H9 (cell line): ENCODE results near the gene FSTL1. TPM values are rescaled to one million over a fixed set of nuclear protein-coding genes. Genes with fewer than 3 reads are reported as not detected.

ENCODE experiments used
- DNase-seq: peaks from one replicate; pipeline ENCODE4 v3.0.0-alpha.2; 2017
- H2AFZ ChIP-seq: one replicate; pipeline ENCODE4 v1.6.1; 2013; ENCODE audit warnings: mild to moderate bottlenecking, low read length, control low read depth, moderate library complexity
- H2AK5ac ChIP-seq: 2 replicates; pipeline ENCODE4 v1.6.1; 2013; ENCODE audit warnings: low read length, control low read depth, mixed read lengths; ENCODE audit not compliant: insufficient read length
- H2BK120ac ChIP-seq: one replicate; pipeline ENCODE4 v1.6.1; 2013; ENCODE audit warnings: low read depth, mild to moderate bottlenecking, low read length, control low read depth, inconsistent platforms; ENCODE audit not compliant: poor library complexity, severe bottlenecking
- H2BK12ac ChIP-seq: 2 replicates; pipeline ENCODE4 v1.6.1; 2013; ENCODE audit warnings: low read length, control low read depth, mixed read lengths, low read depth; ENCODE audit not compliant: insufficient read length
- H2BK15ac ChIP-seq: 2 replicates; pipeline ENCODE4 v1.6.1; 2013; ENCODE audit warnings: low read depth, low read length, control low read depth
- H2BK20ac ChIP-seq: one replicate; pipeline ENCODE4 v1.6.1; 2013; ENCODE audit warnings: low read depth, mild to moderate bottlenecking, low read length, control low read depth, inconsistent platforms; ENCODE audit not compliant: poor library complexity, severe bottlenecking
- H2BK5ac ChIP-seq: 2 replicates; pipeline ENCODE4 v1.6.1; 2013; ENCODE audit warnings: low read length, control low read depth, mixed read lengths; ENCODE audit not compliant: insufficient read length
- H3K14ac ChIP-seq: 2 replicates; pipeline ENCODE4 v1.6.1; 2013; ENCODE audit warnings: low read length, control low read depth; ENCODE audit not compliant: insufficient read depth
- H3K18ac ChIP-seq: 2 replicates; pipeline ENCODE4 v1.6.1; 2013; ENCODE audit warnings: low read depth, mild to moderate bottlenecking, mixed read lengths, low read length, control low read depth; ENCODE audit not compliant: insufficient read length
- H3K23ac ChIP-seq: 2 replicates; pipeline ENCODE4 v1.6.1; 2013; ENCODE audit warnings: low read length, control low read depth, mixed read lengths, low read depth; ENCODE audit not compliant: insufficient read length
- H3K23me2 ChIP-seq: 2 replicates; pipeline ENCODE4 v1.6.1; 2013; ENCODE audit warnings: low read depth, mild to moderate bottlenecking, mixed read lengths, low read length, control low read depth; ENCODE audit not compliant: insufficient read length, poor library complexity, severe bottlenecking
- H3K27ac ChIP-seq: 2 replicates; pipeline ENCODE4 v1.5.1; 2013; ENCODE audit warnings: low read length, control low read depth, mixed read lengths, low read depth; ENCODE audit not compliant: insufficient read length
- H3K27me3 ChIP-seq: 2 replicates; pipeline ENCODE4 v1.6.1; 2013; ENCODE audit warnings: low read length, control low read depth, inconsistent platforms; ENCODE audit not compliant: insufficient read depth
- H3K4ac ChIP-seq: 2 replicates; pipeline ENCODE4 v1.6.1; 2013; ENCODE audit warnings: low read depth, mild to moderate bottlenecking, control low read depth, inconsistent platforms, low read length, moderate library complexity
- H3K4me1 ChIP-seq: 2 replicates; pipeline ENCODE4 v1.6.1; 2013; ENCODE audit warnings: low read length, control low read depth, inconsistent platforms; ENCODE audit not compliant: insufficient read depth
- H3K4me2 ChIP-seq: 2 replicates; pipeline ENCODE4 v1.6.1; 2013; ENCODE audit warnings: low read length, control low read depth, mixed read lengths; ENCODE audit not compliant: insufficient read length, insufficient read depth
- H3K56ac ChIP-seq: 2 replicates; pipeline ENCODE4 v1.6.1; 2013; ENCODE audit warnings: low read depth, mild to moderate bottlenecking, mixed read lengths, low read length, control low read depth; ENCODE audit not compliant: insufficient read length
- H3K79me1 ChIP-seq: 2 replicates; pipeline ENCODE4 v1.6.1; 2013; ENCODE audit warnings: low read depth, mild to moderate bottlenecking, moderate library complexity, low read length, control low read depth, inconsistent platforms; ENCODE audit not compliant: insufficient read depth, poor library complexity, severe bottlenecking
- H3K79me2 ChIP-seq: 2 replicates; pipeline ENCODE4 v1.6.1; 2013; ENCODE audit warnings: low read length, control low read depth, inconsistent platforms; ENCODE audit not compliant: insufficient read depth
- H3K9ac ChIP-seq: 2 replicates; pipeline ENCODE4 v1.6.1; 2013; ENCODE audit warnings: low read length, control low read depth, mixed read lengths; ENCODE audit not compliant: insufficient read length; ENCODE audit errors: extremely low read depth
- H3K9me3 ChIP-seq: one replicate; pipeline ENCODE4 v1.6.1; 2013; ENCODE audit warnings: low read depth, low read length, inconsistent platforms; ENCODE audit not compliant: control insufficient read depth
- H3T11ph ChIP-seq: one replicate; pipeline ENCODE4 v1.6.1; 2013; ENCODE audit warnings: mild to moderate bottlenecking, low read length, control low read depth, inconsistent platforms
- H4K20me1 ChIP-seq: one replicate; pipeline ENCODE4 v1.6.1; 2013; ENCODE audit not compliant: control insufficient read depth, insufficient read length, insufficient read depth
- H4K5ac ChIP-seq: 2 replicates; pipeline ENCODE4 v1.6.1; 2013; ENCODE audit warnings: low read depth, mild to moderate bottlenecking, mixed read lengths, low read length, control low read depth; ENCODE audit not compliant: insufficient read length
- H4K8ac ChIP-seq: replicated peaks from 2 replicates; pipeline ENCODE4 v1.6.1; 2013; ENCODE audit warnings: low read length, control low read depth, mixed read lengths, low read depth; ENCODE audit not compliant: insufficient read length
- H4K91ac ChIP-seq: 2 replicates; pipeline ENCODE4 v1.6.1; 2013; ENCODE audit warnings: low read depth, mild to moderate bottlenecking, moderate library complexity, mixed read lengths, low read length, control low read depth; ENCODE audit not compliant: insufficient read length
- H3K27ac Mint-ChIP-seq, 3 experiments: 2 replicates in 2 of 3; 3 replicates in 1 of 3; pipeline ENCODE4 v1.8.0; 2020 to 2021; ENCODE audit warnings: mixed read lengths in 3 of 3, mild to moderate bottlenecking in 1 of 3, moderate library complexity in 1 of 3
- H3K27me3 Mint-ChIP-seq: 2 replicates; pipeline ENCODE4 v1.8.0; 2021; ENCODE audit warnings: low read depth, mild to moderate bottlenecking, moderate library complexity, mixed read lengths
- H3K36me3 Mint-ChIP-seq, 3 experiments: 2 replicates in 2 of 3; 3 replicates in 1 of 3; pipeline ENCODE4 v1.8.0; 2020 to 2021; ENCODE audit warnings: low read depth in 3 of 3, mixed read lengths in 3 of 3; ENCODE audit not compliant: insufficient read depth in 1 of 3
- H3K4me1 Mint-ChIP-seq, 2 experiments: 2 replicates each; pipeline ENCODE4 v1.8.0; 2020; ENCODE audit warnings: mixed read lengths in 2 of 2
- H3K4me3 Mint-ChIP-seq, 2 experiments: 2 replicates in 1 of 2; 3 replicates in 1 of 2; pipeline ENCODE4 v1.8.0; 2020 to 2021; ENCODE audit warnings: mild to moderate bottlenecking in 2 of 2, mixed read lengths in 2 of 2, moderate library complexity in 1 of 2
- H3K9me3 Mint-ChIP-seq, 2 experiments: 2 replicates in 1 of 2; 3 replicates in 1 of 2; pipeline ENCODE4 v1.8.0; 2020; ENCODE audit warnings: mild to moderate bottlenecking in 2 of 2, mixed read lengths in 2 of 2, moderate library complexity in 1 of 2
- CTCF ChIP-seq: fragments of 200-600 bp; sonication (generic); conservative IDR thresholded peaks from 3 replicates; pipeline ENCODE4 v1.8.0; 2021; ENCODE audit warnings: antibody characterized with exemption, mild to moderate bottlenecking
- WGBS: extraction: QIAGEN DNeasy Blood & Tissue Kit; methylation state at CpG from one replicate; pipeline ENCODE4 v1.1.7; 2013; ENCODE audit warnings: missing lambda C conversion rate, low lambda C conversion rate, mixed read lengths; ENCODE audit not compliant: insufficient read length; ENCODE audit errors: extremely low coverage; 5-methylcytosine and 5-hydroxymethylcytosine counted together
- total RNA-seq: library from RNA; stranded (reverse); gene quantifications from 2 replicates; pipeline ENCODE4 v1.2.1, GENCODE V29; 2021

The FSTL1 gene
- total RNA-seq, 1 experiment from 2014 or later: 326 TPM

GRCh38 chr3:120421926-120422325 lies 28.9 kb downstream of the FSTL1 start:
- no peak overlapping the region for H4K5ac ChIP-seq
- no peak overlapping the region for H4K8ac ChIP-seq
- no peak overlapping the region for H3K18ac ChIP-seq
- no peak overlapping the region for H4K91ac ChIP-seq
- no peak overlapping the region for H3K27ac Mint-ChIP-seq
- no peaks in the 10 kb centered on the region for H3K9me3 Mint-ChIP-seq
- H3T11ph ChIP-seq: no peak overlapping the region
- no peak overlapping the region for H2BK120ac ChIP-seq
- H3K56ac ChIP-seq: no peak overlapping the region
- no peak overlapping the region for H2BK12ac ChIP-seq
- no peak overlapping the region for H2BK5ac ChIP-seq
- no peak overlapping the region for H2AFZ ChIP-seq
- peaks cover 32 to 40% of the 10 kb centered on the region in 2 experiments for H3K4me1 Mint-ChIP-seq
- H3K27me3 ChIP-seq: no peaks in the 10 kb centered on the region
- TF ChIP-seq CTCF: no peak
- no peak overlapping the region for H3K23ac ChIP-seq
- H3K9me3 ChIP-seq: no peaks in the 10 kb centered on the region
- H2BK15ac ChIP-seq: no peak overlapping the region
- no peaks in the 10 kb centered on the region for H4K20me1 ChIP-seq
- H3K27ac ChIP-seq: no peak overlapping the region
- H3K79me1 ChIP-seq: no peaks in the 10 kb centered on the region
- H2AK5ac ChIP-seq: no peak overlapping the region
- no peak overlapping the region for H3K9ac ChIP-seq
- no peak overlapping the region for H3K14ac ChIP-seq
- no peak for DNase-seq
- H3K79me2 ChIP-seq: no peaks in the 10 kb centered on the region; the same call in 1 of the 2 replicates
- no CpG with 5 or more reads among the region's 2 CpGs for WGBS
- H2BK20ac ChIP-seq: no peak overlapping the region
- H3K4me2 ChIP-seq: no peak overlapping the region
- no peaks in the 10 kb centered on the region for H3K23me2 ChIP-seq
- peaks cover 0 to 6% (median 6%) of the 10 kb centered on the region in 3 experiments; a peak in 6 of 7 replicates for H3K36me3 Mint-ChIP-seq
- no peaks in the 10 kb centered on the region for H3K27me3 Mint-ChIP-seq
- no peak overlapping the region for H3K4me3 Mint-ChIP-seq
- no peak overlapping the region for H3K4ac ChIP-seq
- H3K4me1 ChIP-seq: peaks cover 6% of the 10 kb centered on the region; the same call in 1 of the 2 replicates
